Retinal pigment epithelial cell (primary cell): ENCODE results near the gene NEURL1.

ENCODE experiments used
- DNase-seq: peaks from one replicate; pipeline ENCODE4 v3.0.0-alpha.2; 2010; ENCODE audit warnings: low read depth
- H3K4me3 ChIP-seq: 2 replicates; pipeline ENCODE4 v1.5.1; 2011; ENCODE audit warnings: mild to moderate bottlenecking, low read length, control low read depth, moderate library complexity
- TF ChIP-seq, protein P1 (sequence below): conservative IDR thresholded peaks from 2 replicates; pipeline ENCODE4 v1.5.1; 2011; ENCODE audit warnings: low read depth, low read length, control low read depth, inconsistent platforms

Gene NEURL1

DNA sequence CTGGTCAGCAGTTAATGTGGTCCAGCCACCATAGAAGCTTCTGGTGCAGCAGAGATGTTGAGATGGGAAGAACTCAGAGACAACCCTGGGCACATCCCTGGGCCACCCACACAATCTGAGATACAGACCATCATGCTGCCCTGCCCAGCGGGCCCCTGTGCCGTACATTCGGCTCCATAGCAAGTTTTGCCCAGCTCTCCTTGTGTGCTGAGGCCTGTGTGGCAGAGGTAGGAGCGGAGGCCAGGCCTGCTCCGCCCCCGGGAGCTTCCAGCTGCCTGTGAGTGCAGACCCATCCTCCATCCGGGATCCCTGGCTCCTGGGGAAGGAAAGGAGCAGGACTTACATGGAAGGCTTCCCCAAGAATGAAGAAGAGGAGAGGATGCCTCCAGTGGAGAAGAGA is 140.3 kb downstream of the NEURL1 start:
- TF ChIP-seq, protein P1, sequence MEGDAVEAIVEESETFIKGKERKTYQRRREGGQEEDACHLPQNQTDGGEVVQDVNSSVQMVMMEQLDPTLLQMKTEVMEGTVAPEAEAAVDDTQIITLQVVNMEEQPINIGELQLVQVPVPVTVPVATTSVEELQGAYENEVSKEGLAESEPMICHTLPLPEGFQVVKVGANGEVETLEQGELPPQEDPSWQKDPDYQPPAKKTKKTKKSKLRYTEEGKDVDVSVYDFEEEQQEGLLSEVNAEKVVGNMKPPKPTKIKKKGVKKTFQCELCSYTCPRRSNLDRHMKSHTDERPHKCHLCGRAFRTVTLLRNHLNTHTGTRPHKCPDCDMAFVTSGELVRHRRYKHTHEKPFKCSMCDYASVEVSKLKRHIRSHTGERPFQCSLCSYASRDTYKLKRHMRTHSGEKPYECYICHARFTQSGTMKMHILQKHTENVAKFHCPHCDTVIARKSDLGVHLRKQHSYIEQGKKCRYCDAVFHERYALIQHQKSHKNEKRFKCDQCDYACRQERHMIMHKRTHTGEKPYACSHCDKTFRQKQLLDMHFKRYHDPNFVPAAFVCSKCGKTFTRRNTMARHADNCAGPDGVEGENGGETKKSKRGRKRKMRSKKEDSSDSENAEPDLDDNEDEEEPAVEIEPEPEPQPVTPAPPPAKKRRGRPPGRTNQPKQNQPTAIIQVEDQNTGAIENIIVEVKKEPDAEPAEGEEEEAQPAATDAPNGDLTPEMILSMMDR, result no peak
- no peak for DNase-seq
- no peak overlapping the region for H3K4me3 ChIP-seq

DNA sequence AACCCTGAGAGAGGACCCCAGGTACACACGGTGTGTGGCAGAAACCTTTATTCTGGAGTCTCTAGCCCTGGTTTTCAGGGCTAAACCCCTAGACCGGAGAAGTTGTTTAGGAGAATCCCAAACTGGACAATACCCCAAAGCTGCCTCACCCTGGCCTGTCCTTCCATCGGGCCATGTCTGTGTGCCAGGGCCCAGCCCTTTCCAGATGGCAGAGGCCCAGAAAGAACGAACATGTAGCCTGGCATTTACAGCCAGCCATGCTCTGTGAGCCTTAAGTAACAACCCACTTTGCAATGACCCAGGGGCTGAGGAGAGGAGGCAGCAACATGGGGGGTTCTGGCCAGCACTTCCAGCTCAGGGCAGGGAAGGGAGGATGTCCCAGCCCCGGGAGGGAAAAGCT is 142.1 kb downstream of the NEURL1 start:
- DNase-seq, result no peak
- H3K4me3 ChIP-seq, result no peak overlapping the region
- TF ChIP-seq, protein P1, result no peak

DNA sequence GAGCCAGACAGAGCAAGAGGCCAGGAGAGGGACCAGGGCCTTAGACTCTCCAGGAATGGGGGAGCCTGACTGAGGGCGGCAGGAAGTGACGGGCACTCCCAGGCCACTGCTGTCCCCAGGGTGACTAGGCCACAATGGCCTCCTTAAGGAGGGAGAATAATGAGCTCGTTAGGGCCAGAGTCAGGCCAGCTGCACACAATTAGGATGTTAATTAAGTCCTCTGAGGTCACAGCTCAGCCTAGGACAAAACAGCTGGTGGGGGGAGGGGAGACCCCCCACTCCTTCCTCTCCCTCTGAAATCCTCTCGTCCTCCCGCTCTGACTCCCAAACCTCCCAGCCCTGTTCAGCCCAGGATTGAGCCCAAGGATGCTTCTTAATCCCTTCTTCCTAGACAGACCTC is 143.0 kb downstream of the NEURL1 start:
- TF ChIP-seq, protein P1, result no peak
- no peak overlapping the region for H3K4me3 ChIP-seq
- no peak for DNase-seq

DNA sequence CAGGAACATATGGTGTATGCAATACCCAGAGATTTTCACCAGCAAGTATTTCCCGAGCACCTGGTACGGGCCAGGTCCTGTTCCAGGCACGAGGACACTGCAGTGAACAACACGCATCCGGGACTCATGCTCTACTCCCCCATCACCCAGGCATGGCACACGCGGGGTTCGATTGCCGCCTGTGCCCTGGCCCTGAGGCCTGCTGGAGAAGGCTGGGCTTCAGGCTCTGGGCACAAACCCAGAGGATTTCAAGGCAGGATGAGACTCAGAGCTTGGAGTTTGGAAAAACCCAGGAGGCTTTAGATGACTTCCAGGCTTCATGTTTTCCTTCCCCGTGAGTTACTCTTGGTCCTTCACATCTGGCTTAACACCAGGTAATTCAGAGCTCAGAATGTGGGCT is 143.5 kb downstream of the NEURL1 start:
- no peak overlapping the region for H3K4me3 ChIP-seq
- TF ChIP-seq, protein P1, result no peak
- no peak for DNase-seq

DNA sequence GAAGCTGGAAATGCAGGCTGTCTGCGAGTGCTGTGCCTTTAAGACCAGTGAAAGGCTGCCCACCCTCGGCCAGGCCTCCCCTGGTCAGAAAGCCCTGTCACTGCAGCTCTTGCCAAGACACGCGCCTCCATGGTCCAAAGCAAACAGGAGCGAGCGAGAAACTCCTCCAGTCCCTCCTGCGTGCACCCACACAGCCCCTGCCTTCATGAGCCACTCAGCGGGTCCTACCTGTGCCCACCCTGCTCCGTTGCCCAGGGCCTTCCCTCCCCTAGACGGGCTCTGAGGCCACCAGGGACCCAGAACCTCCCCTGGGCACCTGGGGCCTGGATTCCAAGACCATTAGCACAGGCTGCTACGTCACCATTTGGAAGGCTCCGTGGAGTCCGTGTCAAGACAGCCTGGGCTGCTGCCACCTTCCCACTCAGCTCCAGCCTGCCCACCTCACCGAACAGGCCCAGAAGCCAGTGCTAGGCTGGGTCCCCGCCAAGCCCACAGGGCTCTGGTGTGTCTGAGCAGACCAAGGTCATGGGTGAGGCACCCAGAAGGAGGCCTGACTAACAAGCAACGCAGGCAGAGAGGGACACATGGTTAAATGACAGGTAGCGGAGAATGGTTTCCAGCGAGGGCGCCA is 144.5 kb downstream of the NEURL1 start:
- TF ChIP-seq, protein P1, result no peak
- H3K4me3 ChIP-seq, result no peak overlapping the region
- no peak for DNase-seq

DNA sequence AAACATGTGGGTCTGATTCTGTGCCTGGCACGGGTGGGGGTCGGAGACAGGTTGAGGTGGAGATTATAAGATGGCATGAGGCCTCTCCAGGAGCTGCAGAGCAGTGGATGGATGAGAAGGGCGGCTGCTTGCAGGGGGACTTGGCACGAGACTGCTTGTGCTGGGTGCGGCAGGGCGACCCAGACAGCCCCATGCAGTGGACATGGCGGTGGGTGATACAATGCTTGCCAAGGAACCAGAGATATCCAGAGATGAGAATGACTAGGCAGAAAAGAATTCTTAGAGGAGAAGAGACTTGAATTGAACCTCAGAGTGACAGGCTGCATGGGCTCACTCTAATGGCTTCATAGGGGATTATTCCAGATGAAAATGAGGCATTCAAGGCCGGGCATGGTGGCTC is 145.4 kb downstream of the NEURL1 start:
- DNase-seq, result no peak
- H3K4me3 ChIP-seq, result no peak overlapping the region
- TF ChIP-seq, protein P1, result no peak

DNA sequence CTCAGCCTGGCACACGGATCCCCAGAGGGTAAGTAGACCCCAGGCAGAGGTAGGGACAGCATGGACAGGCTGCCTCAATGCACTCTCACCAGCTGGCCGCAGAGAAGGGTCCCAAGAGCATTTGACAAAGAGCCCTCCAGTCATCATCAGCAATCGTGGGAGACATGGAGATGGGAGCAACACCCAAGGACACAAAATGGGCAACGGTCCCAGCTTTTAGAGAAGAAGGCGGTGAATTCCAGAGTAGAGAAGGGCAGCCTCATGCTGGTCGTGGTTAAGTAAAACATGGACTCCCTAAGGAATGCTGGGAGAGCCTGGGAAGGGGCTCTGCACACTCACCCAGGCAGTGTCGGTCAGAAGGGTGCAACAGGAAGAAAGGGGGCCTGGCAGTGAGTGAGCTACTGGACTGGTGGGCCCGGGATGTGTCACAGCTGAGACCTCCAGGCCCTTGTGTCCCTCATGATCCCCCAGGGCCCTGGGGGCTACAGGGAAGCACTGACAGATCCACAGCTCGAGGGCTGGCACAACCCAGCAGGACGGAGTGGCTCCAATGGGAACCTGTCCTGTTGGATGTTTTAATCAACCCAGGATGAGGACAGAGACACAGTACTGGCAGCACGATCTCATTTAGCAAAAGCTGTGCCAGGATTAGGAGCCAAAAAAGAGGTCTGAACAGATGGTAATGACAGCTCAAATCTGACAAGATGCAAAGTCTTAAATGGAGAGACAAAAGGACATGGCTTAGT is 147.1 kb downstream of the NEURL1 start:
- DNase-seq, result no peak
- no peak overlapping the region for H3K4me3 ChIP-seq
- TF ChIP-seq, protein P1, result no peak
